HG03460 (cell line): ENCODE measurements around the gene CEACAM4.
"Not testable (repeated sequence)": the region's sequence is repeated elsewhere in the genome, so short reads cannot be mapped to it uniquely, and the experiment has no call there.

Source experiments
- ATAC-seq: cut with Tn5 transposase; IDR thresholded peaks from one replicate; pipeline ENCODE4 v1.9.1; 2021; ENCODE audit not compliant: unreplicated experiment

Gene CEACAM4

GRCh38 chr19:41586064-41586463 is 40.8 kb downstream of the CEACAM4 start:
- ATAC-seq, result no peak

- no peak for ATAC-seq
Measured at GRCh38 chr19:41584931-41585330, 41.9 kb downstream of the CEACAM4 start.

- ATAC-seq, result no peak
Measured at GRCh38 chr19:41584260-41584810, 42.5 kb downstream of the CEACAM4 start.

- not testable (repeated sequence) for ATAC-seq
Measured at GRCh38 chr19:41582577-41583182, 44.2 kb downstream of the CEACAM4 start.

GRCh38 chr19:41581068-41581467 is 45.8 kb downstream of the CEACAM4 start:
- not testable (repeated sequence) for ATAC-seq

GRCh38 chr19:41578886-41579285 is 48.0 kb downstream of the CEACAM4 start:
- ATAC-seq, result no peak

- ATAC-seq, result no peak
Measured at GRCh38 chr19:41577833-41578232, 49.0 kb downstream of the CEACAM4 start.

GRCh38 chr19:41577144-41577830 is 49.6 kb downstream of the CEACAM4 start:
- no peak for ATAC-seq

- no peak for ATAC-seq
Measured at GRCh38 chr19:41575998-41576397, 50.9 kb downstream of the CEACAM4 start, which contains the start of gene CEACAM21. CEACAM21 (plus strand) TSS chr19:41576166; CDS start chr19:41576275, 109 bp downstream.

GRCh38 chr19:41570639-41571112 is 56.2 kb downstream of the CEACAM4 start:
- ATAC-seq, result no peak

- ATAC-seq, result no peak
Measured at GRCh38 chr19:41570179-41570578, 56.7 kb downstream of the CEACAM4 start.

GRCh38 chr19:41569481-41570150 is 57.3 kb downstream of the CEACAM4 start:
- ATAC-seq, result no peak
